Pancreas (tissue), 10 donors: ENCODE measurements around the gene SLC14A1. TPM values are rescaled to one million over a fixed set of nuclear protein-coding genes. Genes with fewer than 3 reads are reported as not detected.

ENCODE experiments used
- ATAC-seq, 4 donors: fragments of 200-7000 bp; cut with Tn5 transposase; one replicate each; pipeline versions ENCODE4 v1.8.0 to v1.9.1; 2020; ENCODE audit warnings: mild to moderate bottlenecking in 4 of 4, moderate library complexity in 4 of 4
- DNase-seq, 6 donors: peaks; one replicate each; pipeline ENCODE4 v3.0.0-alpha.2; 2020
- FAIRE-seq: peaks from 2 replicates; lab custom pipeline; 2012; peaks lifted over from hg19 to GRCh38; lab: Jason Lieb, UNC
- H3K27ac ChIP-seq, 4 donors: fragments of 200-600 bp; sonication (generic); 1 replicate in 3 of 4; 2 replicates in 1 of 4; pipeline versions ENCODE4 v1.5.0 to v1.8.0; 2020
- H3K27me3 ChIP-seq, 4 donors: fragments of 200-600 bp; one replicate each; pipeline ENCODE4 v1.8.0; 2021
- H3K36me3 ChIP-seq, 3 donors: fragments of 200-600 bp; sonication (generic) in 1 of 3; one replicate each; pipeline versions ENCODE4 v1.5.0 to v1.8.0; 2020 to 2021
- H3K4me1 ChIP-seq, 3 donors: fragments of 200-600 bp; one replicate each; pipeline ENCODE4 v1.8.0; 2021
- H3K4me3 ChIP-seq, 4 donors: fragments of 200-600 bp; sonication (generic) in 2 of 4; one replicate each; pipeline versions ENCODE4 v1.5.0 to v1.8.0; 2020 to 2021
- H3K9me3 ChIP-seq, 4 donors: fragments of 200-600 bp; one replicate each; pipeline ENCODE4 v1.8.0; 2021
- WGBS, 2 donors: extraction: QIAGEN DNeasy Blood & Tissue Kit; methylation state at CpG; one replicate each; pipeline ENCODE4 v1.1.7; 2013; 5-methylcytosine and 5-hydroxymethylcytosine counted together
- intact Hi-C, 3 donors: fragments of 100-400 bp; cut with DNase I; formaldehyde crosslinking; loops; one replicate each; pipeline versions ENCODE4 v1.11.1 to v1.14.2; 2022
- polyA plus RNA-seq, 2 donors: library from polyadenylated mRNA; stranded (reverse); fragments of 200-250 nt; gene quantifications; one replicate each; pipeline ENCODE4 v1.2.3, GENCODE V29; 2013
- total RNA-seq, 6 donors: library from RNA; stranded (reverse); fragmentation: NEBNext Ultra II Directional in 4 of 6; extraction: Animal tissue kit (Norgen Biotek cat#: 25700) in 4 of 6; gene quantifications; one replicate each; pipeline versions ENCODE4 v1.2.1 to v1.2.4, GENCODE V29; 2021 to 2023
- TF ChIP-seq, protein P1 (sequence below), 4 donors: fragments of 200-600 bp; sonication (generic) in 3 of 4; IDR thresholded peaks; one replicate each; pipeline versions ENCODE4 v1.5.0 to v1.8.0; 2021; ENCODE audit warnings: antibody characterized with exemption in 4 of 4
- donor health status: healthy with polysubstance abuse.
- donor health status: DM: no; HTN: no; CAD: no; lungs with moderate emphysema.
- donor health status: DM: no; HTN: no; CAD: no.
- donor health status: control.
- donor health status: control.
- donor health status: Bipolar disorder and iron deficiency.
- donor health status: DM: yes; HTN: yes; CAD: no.
- donor health status: DM: no; HTN: no; CAD: no.
- donor health status: DM: no; HTN: no; CAD: no.
- donor health status: DM: yes; HTN: yes; CAD: no.

SLC14A1 gene
- total and polyA plus RNA-seq, 8 donors: 0.49 to 2.5 (median 1.1) TPM

DNA sequence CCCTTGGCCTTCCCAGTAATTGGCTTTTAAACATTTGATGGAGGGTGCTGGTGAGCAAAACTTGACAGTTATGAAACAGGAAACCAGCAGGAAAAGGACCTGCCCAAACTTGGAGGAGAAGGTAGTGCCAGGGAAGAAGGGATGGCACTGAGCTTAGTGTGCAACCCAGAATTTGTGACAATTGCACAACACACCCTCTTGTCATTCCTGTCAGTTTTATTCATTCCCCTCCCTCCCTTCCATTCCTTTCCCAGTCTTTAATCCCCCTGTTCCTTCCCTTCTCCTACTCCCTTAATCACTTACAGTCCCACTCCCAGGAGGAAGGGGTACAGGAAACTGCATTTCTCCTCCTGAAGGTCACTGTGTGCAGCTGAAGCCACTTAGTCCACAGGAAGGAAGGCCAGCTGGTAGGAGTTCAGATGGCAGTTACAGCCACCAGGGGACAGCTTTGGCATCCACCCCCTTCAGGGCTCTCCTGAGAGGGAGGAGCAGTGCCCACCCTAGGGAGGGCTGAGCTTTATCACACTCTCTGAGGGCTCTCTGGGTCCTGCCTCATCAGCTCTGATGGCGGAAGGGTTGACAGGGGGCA is 77.5 kb downstream of the SLC14A1 start:
- WGBS, 2 donors: 84 to 100% methylated on average over 1 of the region's 1 CpG
- Histone ChIP-seq H3K4me3 (no peak overlapping the region), H3K4me1 (no peaks in the 10 kb centered on the region), H3K27me3 (no peaks in the 10 kb centered on the region), H3K36me3 (no peaks in the 10 kb centered on the region), H3K9me3 (no peaks in the 10 kb centered on the region), H3K27ac (no peak overlapping the region)
- intact Hi-C loops: no loop called here
- no peak for FAIRE-seq
- no peak for DNase-seq
- TF ChIP-seq, protein P1, sequence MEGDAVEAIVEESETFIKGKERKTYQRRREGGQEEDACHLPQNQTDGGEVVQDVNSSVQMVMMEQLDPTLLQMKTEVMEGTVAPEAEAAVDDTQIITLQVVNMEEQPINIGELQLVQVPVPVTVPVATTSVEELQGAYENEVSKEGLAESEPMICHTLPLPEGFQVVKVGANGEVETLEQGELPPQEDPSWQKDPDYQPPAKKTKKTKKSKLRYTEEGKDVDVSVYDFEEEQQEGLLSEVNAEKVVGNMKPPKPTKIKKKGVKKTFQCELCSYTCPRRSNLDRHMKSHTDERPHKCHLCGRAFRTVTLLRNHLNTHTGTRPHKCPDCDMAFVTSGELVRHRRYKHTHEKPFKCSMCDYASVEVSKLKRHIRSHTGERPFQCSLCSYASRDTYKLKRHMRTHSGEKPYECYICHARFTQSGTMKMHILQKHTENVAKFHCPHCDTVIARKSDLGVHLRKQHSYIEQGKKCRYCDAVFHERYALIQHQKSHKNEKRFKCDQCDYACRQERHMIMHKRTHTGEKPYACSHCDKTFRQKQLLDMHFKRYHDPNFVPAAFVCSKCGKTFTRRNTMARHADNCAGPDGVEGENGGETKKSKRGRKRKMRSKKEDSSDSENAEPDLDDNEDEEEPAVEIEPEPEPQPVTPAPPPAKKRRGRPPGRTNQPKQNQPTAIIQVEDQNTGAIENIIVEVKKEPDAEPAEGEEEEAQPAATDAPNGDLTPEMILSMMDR (IDR thresholded peaks at IDR 0.05): no peak
- no peak for ATAC-seq

Other genes starting within 250 kb of the SLC14A1 start
- gene SLC14A2, start 108.7 kb upstream of the SLC14A1 start, total RNA-seq: under 1 TPM in 1 of 6 donors, not detected in 5; 0.04 TPM
- under 1 TPM in 1 of 2 donors, not detected in 1; 0.07 TPM for gene SLC14A2, start 108.7 kb upstream of the SLC14A1 start, polyA plus RNA-seq
- gene SIGLEC15, start 101.5 kb downstream of the SLC14A1 start, total RNA-seq: under 1 TPM; 0.09 to 0.52 (median 0.17) TPM
- under 1 TPM; 0.34 to 0.73 TPM for gene SIGLEC15, start 101.5 kb downstream of the SLC14A1 start, polyA plus RNA-seq
- 10 to 100 TPM in 4 of 6 donors, 1 to 10 TPM in 2; 6.2 to 18.4 (median 10.9) TPM for gene EPG5, start 243.1 kb downstream of the SLC14A1 start, total RNA-seq
- gene EPG5, start 243.1 kb downstream of the SLC14A1 start, polyA plus RNA-seq: 1 to 10 TPM; 4.9 to 8.3 TPM